NCI-H748 (cell line): Measurements from ENCODE around the gene MYO1E.
A peak's percentile ranks its signal among the peaks of the same experiment; 100 is the strongest.
"Not testable (repeated sequence)": the region's sequence is repeated elsewhere in the genome, so short reads cannot be mapped to it uniquely, and the experiment has no call there.

Experiments used
- DNase-seq: peaks from one replicate; lab custom pipeline; 2025; ENCODE audit not compliant: unreplicated experiment; lab: John Stamatoyannopoulos, UW

MYO1E gene

DNA sequence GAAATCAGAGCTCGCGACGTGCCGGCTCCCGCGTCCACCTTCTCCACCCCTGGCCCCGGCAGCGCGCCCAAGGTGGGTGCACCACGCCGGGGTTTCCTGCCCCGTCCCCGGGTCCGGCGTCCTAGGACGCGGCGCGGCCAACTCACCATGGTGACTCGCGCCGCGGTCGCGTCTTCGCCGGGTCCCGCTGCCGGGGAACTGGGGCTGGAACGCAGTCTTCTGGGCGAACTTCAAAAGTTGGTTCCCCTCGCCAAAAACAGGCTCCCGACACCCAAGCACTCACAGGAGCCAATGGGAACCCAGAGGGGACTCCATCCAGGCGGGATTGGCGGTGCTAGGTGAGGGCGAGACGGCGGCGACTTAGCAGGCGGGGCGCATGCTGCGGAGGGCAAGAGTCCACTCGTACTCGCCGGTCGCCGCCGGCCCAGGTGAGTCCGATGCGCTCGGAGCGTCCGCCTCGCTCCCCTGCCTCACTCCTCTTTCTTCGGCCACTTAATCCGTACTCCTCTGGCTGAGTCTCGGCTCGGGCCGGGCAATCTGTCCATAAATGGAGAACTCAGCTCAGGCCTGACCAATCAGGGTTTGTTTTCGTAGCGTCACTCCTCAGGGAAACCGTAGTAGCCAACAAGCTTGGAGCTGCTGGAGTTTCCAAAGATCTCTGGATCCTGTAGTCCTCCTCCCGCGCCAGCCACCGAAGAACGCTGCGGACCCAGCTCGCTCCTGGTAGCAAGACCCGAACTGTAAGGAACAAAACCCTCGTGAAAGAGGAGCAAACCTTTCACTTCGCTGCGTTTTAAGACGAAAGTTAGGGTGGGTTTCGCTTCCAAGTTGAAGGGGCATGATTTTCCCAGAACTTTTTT, at the start of gene MYO1E:
TSS of gene MYO1E (minus strand) at position 520 of the 860 bp plus-strand sequence. CDS start at position 149, 371 bp downstream.
- peak; percentile 88 for DNase-seq

GRCh38 chr15:59420986-59421618, 48.4 kb upstream of the MYO1E start:
- no peak for DNase-seq

DNA sequence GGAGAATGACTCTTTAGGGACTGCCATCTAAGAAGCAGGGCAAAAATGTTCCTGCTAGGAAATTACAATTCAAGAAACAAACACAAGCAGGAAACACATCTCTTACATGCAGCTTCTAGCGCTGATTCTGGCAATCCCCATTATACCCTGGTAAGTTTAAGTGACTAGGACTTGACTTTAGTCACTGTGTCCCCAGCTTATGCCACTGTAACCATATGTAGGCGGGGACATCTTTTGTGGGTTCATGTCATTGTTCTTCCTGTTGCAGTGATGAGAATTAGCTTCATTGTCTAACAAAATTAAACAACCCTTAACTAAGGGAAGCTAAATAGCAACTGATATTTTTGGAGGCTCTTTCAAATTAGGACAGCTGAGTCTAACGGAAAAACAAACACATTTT, 47.4 kb upstream of the MYO1E start:
- DNase-seq: no peak

DNA sequence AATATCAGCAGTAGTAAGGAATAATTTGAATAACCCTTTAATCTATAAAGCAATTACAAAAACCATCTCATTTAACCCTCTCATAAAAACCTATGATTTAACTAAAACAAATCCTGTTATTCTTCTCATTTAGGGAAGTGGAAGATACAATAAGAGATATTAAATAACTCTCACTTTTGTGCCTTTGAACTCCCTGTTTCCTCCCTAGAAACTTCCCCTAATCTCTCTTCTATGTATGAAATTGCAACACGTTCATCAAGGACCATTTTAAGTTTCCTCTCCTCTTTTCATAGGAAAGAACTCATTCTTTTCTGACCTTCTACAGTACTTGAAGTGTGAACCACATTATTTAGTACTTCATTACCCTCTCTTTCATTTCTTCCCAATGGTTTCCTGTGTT, 46.5 kb upstream of the MYO1E start:
- no peak for DNase-seq

DNA sequence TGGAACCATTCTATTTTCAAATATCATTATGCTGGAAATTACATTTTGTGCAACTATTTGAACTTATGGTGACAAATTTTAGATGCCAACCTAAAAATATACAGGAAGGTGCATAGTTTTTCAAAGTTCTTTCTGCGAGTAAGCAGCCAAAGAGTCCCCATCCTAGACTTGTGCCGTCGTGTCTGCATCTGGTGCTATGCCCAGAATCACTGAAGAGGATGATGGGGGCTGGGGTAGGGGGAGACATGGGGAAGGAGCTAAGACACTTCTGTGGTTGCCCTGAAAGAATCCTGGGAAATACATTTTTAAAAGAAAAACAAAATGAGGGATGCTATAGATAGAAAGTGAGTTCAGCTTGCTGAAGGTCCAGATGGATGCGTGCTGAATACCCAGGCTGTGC, 44.1 kb upstream of the MYO1E start:
- DNase-seq: no peak

DNA sequence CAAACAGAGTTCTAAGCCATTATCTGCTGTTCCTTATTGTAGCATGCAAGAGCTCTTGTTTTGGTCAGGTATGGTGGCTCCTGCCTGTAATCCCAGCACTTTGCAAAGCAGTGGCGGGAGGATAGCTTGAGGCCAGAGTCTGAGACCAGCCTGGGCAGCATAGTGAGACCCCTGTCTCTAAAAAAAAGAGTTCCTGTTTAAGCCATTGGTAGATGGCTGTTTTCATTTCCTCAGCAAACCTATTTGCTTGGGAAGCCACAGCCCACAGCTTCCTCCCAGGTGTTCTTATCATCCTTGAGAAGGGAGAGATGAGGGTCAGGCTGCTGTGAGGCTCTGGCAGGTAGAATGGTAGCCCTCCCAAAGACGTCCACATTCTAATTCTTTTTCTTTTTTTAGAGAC, 40.9 kb upstream of the MYO1E start:
- DNase-seq: no peak

GRCh38 chr15:59410391-59410896, 37.8 kb upstream of the MYO1E start:
- DNase-seq: no peak

DNA sequence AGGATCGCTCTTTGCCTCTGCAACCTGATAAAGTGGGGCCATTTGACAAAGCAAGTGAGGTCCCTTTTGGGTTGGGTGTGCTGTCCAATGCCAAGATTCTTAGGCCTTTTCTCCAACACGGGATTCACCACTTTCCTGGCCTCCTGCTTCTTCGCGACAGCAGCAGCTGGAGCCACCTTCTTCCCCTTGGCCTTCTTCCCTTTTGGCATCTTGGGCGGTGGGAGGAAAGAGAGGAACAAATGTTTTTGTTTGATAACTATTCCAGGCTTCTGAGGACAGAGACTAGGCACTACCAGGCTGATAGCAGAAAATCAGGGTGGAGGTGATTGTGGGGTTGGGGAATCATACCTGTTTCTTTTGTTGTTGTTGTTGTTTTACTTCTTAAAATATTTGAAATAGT, 35.3 kb upstream of the MYO1E start:
- DNase-seq: no peak

DNA sequence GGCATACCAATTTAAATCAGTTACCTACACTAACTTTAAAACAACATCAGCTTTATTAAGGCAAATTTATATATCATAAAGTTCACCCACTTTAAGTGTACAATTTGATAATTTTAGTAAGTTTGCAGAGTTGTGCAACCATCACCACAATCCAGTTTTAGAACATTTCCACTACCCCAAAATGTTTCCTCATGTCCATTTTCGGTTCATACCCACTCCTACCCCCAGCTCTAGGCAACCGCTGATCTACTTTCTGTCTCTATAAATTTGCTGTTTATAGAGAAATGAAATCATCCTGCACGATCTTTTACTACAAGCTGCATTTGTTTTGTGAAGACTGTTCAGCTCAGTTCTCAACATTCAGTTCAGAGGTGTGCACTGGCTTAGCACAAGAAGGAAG, 33.8 kb upstream of the MYO1E start:
- DNase-seq: no peak

DNA sequence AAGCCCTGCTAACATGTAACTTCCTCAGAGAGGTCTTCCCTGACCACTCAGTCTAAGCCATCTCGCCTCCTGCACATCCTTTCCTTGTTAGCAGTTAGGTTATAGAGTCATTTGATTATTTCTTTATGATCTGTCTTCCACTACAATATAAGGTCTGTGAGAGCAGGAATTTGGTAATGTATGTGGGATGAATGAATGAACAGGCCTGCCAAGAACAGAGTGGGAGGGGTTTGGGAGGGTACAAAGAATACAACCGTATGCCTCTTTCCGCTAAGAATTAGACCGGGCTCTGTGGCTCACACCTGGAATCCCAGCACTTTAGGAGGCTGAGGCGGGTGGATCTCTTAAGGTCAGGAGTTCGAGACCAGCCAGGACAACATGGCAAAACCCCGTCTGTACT, 32.4 kb upstream of the MYO1E start:
- DNase-seq: no peak

DNA sequence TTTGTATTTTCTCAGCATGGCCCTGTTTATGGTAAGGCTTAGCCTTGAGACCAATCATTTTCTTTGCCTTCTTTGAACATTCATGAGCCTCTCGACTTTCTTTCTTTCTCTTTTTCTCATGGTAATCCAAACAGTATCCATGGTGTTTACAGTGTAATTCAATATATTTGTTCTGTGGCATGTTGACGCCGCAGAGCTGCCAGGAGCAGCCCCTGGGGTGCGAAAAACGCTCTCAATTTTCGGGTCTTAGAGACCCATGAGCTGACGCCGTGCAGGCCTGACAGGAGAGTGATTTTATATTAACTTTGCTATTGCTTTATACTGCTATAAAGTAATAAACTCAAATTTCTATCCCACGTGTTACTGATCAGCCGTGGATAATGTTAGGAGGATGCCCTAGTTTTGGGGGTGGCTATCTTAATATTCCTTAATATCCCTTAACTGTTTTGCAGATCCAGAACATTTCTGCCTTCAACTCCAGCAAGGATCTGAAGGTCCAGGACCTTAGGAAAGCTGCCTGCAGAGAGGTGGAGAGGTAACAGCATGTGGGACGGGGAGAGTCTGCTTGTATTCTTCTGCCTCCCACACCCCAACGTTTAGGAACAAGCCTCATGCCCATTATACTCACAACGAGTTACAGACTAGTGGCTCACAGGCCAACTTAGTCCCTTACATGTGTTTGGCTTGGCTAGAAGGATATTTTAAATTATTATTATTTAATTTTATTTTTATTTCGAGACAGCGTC, 29.3 kb upstream of the MYO1E start:
- DNase-seq: peak; percentile 80

DNA sequence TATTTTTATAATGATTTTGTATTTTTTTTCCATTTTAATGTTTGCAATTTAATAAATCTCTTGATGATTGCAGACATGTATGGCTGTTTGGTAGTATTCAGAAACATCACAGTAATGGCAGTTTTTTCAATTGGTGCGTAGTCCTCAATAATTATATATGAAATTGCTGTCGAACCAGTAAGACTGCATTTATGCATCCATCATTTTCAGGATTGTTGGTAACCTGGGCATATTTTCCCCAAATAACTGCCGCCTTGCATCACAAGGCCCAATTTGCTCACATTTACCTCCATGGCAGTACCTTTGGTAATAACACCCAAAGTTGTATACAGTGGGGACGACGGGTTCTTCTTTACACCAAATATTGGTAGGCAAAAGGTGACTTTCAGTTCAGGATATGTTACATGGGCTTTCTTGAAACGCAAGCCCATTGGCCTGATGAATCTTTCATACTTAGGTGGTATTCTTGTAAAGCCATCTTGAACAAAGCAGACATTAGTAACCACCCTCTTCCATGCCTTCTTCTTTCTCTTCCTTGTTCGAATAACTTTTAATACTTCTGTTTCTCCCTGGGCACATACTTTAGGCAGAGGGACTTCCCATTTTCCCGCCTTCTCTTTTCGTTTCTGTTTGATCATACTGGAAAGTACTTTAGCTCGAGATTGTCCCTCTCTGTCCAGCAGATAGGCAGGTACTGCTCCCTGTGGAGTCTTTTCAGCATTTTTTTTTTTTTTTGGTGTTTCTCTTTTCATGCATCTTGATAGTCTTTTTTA, 28.6 kb upstream of the MYO1E start:
- not testable (repeated sequence) for DNase-seq

DNA sequence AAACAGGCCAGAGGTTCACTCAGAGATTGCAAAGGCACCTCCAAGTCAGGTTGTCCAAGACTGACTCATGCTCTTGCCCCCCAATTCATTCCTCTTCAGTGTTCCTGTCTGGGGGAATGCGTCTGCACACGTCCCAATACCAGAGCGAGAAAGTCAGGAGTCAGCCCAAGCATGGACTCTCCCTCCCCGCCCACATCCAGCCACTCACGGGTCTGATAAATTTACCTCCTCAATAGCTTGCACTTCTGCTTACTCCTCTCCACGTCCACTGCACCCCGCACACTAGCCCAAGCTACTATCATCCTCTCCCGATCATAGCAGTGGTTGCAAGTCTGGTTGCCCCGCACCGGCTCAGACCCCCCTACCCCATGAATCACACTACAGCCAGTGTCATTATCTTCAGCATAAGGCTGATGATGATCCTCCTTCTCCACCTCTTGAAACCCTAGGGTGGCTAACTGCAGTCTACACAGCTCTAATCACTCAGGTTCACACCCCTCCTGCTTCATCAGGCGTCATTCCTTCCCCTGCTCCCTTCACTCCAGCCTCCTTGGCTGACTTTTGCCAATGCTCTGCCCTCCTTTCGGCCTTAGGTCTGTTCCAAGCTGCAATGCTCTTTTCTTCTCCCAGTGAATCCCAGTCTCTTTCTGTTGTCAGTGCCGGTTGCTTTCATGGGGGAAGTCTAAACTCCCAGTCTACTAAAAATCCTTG, 27.6 kb upstream of the MYO1E start:
- no peak for DNase-seq

DNA sequence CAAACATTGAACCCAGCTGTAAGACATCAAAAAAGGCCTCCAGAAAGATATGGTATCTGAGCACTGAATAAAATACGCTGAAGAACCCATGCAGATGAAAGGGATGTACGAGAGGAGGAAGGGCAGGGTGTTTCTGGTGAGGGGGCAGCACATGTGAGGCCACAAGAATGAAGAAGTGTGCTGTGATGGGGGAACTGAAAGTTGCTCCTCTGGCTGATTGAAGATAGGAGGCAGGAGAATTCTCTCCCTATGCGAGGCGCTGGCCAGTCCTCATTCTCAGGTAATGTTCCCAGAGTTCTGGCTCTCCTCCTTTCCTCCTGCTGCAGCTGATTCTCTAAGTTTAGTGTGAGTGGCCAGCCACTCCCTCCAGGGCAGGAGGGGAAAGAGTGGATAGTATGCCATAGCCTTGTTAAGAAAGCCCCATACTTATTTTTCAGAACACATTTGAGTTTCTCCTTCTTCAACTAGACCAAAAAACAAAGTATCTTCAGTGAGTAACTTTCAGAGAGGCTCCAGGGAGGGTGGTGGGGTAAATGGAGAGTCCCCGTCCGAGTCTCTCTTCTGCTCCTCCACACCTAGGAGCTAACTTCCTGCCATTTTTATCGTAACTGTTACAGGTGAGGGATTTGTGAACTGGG, 26.9 kb upstream of the MYO1E start:
- no peak for DNase-seq

GRCh38 chr15:59398220-59398619, 25.5 kb upstream of the MYO1E start:
- no peak for DNase-seq

DNA sequence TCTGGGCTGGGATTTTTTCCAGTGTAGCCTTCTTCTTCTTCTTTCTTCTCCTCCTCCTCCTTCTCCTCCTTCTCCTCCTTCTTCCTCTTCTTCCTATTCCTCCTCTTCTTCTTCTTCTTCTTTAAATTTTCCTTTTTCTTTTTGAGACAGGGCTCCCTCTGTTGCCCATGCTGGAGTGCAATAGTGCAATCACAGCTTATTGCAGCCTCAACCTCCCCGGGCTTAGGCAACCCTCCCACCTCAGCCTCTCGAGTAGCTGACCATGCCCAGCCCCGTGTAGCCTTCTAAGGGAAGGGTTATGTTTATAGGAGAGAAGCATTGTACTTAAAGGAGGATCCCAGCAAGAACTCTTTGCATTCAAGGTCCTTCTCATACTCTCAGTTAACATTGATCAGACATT, 24.0 kb upstream of the MYO1E start:
- DNase-seq: no peak

- no peak for DNase-seq
These were observed 23.5 kb upstream of the MYO1E start for GRCh38 chr15:59396211-59396610.

DNA sequence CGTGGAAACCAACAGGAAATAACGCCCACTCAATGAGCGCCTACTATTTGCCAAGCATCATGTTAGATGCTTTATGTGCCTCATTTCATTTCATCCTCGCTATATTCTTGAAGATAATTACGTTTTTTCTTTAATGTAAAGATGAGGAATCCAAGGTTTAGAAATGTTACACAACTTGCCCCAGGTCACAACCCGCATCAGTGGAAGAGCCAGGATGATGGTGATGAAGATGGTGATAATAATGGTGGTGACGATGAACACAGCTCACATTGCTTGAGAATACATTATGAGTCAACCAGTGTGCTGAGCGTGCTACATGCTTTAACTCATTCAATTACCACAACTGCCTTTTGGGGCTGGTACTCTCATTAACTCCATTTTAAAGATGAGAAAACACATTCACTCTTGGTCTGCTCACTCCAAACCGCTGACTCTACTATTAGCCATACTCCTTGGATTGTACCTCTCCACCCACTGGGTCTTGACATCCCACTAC, 21.5 kb upstream of the MYO1E start:
- no peak for DNase-seq

GRCh38 chr15:59392299-59392698, 19.6 kb upstream of the MYO1E start:
- no peak for DNase-seq

DNA sequence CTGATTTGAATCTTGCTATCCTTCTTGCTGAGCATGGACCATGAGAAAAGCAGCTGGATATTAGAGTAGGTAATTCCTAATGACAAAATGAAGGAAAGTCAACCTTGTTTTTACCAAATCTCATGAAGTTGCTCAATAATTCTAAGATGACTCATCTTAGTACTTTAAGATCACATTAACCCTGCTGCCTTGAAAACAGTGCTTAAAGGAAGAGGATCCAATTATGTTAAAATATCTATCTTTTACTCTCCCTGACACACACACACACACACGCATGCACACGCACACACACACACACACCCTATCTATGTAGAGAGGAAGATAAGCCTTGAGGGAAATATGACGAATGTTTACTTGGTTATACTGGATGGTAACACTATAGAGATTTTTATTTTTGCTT, 16.0 kb upstream of the MYO1E start:
- no peak for DNase-seq
